Gastroesophageal sphincter (tissue), 3 donors: ENCODE measurements around the gene MAPK11.

Source experiments
- CTCF ChIP-seq, 4 experiments: fragments of 200-600 bp in 2 of 4; fragments of 450-650 bp in 2 of 4; sonication (generic) in 1 of 4; IDR thresholded peaks; one replicate each; pipeline ENCODE4 v1.5.1; 2017 to 2019; ENCODE audit warnings: antibody characterized with exemption in 4 of 4, mild to moderate bottlenecking in 2 of 4, moderate library complexity in 2 of 4
- EP300 ChIP-seq: sonication (generic); formaldehyde crosslinking; IDR thresholded peaks from one replicate; pipeline ENCODE4 v1.6.1; 2017; ENCODE audit warnings: antibody characterized with exemption, mild to moderate bottlenecking
- POLR2A ChIP-seq, 2 donors: fragments of 450-650 bp; IDR thresholded peaks; one replicate each; pipeline ENCODE4 v1.6.1; 2017; ENCODE audit warnings: antibody characterized with exemption in 2 of 2, mild to moderate bottlenecking in 2 of 2, moderate library complexity in 1 of 2
- POLR2AphosphoS5 ChIP-seq: sonication (generic); formaldehyde crosslinking; IDR thresholded peaks from one replicate; pipeline ENCODE4 v1.6.1; 2017; ENCODE audit warnings: antibody characterized with exemption

- TF ChIP-seq CTCF (IDR thresholded peaks at IDR 0.05) (no peak), POLR2AphosphoS5 (no peak), EP300 (no peak), POLR2A (IDR thresholded peaks at IDR 0.05) (no peak)
Measured at GRCh38 chr22:50248196-50249081, 21.7 kb downstream of the MAPK11 start.
